ENCODE data around the gene SLC6A6.

SLC6A6 gene

DNA sequence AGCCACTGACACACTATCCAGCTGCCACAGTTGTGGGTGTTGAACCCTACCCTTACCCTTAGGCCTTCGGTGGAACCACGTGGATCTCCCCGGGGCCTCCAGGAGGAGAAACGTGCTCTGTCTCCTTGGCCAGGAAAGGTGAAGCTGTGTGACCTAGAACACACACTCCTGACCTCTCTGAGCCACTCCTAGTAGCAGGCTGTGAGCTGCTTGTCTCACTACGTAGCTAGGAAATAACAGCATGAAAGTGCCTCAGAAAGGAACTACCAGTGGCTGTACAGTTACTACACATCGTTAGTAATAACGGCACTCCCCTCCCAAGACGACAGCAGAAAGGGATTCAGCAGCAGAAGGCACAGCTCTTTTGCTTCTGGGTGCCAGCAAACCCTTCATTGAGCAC is 36.2 kb upstream of the SLC6A6 start:
- H3K9ac ChIP-seq (ENCODE audit: low read depth, low read length): peak overlapping the region; percentile 41
- no peaks in the 10 kb centered on the region for H3K36me3 ChIP-seq (ENCODE audit: control insufficient read depth, insufficient read depth, low read length)
- no peak overlapping the region for H3K4me3 ChIP-seq (ENCODE audit: low read depth, low read length)
- H3K27me3 ChIP-seq (ENCODE audit: control insufficient read depth, insufficient read depth, low read length): no peaks in the 10 kb centered on the region
- H3K4me1 ChIP-seq (ENCODE audit: control insufficient read depth, insufficient read depth, low read length): no peaks in the 10 kb centered on the region
- no peaks in the 10 kb centered on the region for H3K9me3 ChIP-seq (ENCODE audit: control insufficient read depth, insufficient read depth, low read length)

- Histone ChIP-seq H3K9me3 (ENCODE audit: control insufficient read depth, insufficient read depth, low read length) (no peaks in the 10 kb centered on the region), H3K27me3 (ENCODE audit: control insufficient read depth, insufficient read depth, low read length) (no peaks in the 10 kb centered on the region), H3K4me1 (ENCODE audit: control insufficient read depth, insufficient read depth, low read length) (no peaks in the 10 kb centered on the region), H3K9ac (ENCODE audit: low read depth, low read length) (no peak overlapping the region), H3K4me3 (ENCODE audit: low read depth, low read length) (no peak overlapping the region), H3K36me3 (ENCODE audit: control insufficient read depth, insufficient read depth, low read length) (no peaks in the 10 kb centered on the region)
Measured at GRCh38 chr3:14366915-14367823, 35.2 kb upstream of the SLC6A6 start.

DNA sequence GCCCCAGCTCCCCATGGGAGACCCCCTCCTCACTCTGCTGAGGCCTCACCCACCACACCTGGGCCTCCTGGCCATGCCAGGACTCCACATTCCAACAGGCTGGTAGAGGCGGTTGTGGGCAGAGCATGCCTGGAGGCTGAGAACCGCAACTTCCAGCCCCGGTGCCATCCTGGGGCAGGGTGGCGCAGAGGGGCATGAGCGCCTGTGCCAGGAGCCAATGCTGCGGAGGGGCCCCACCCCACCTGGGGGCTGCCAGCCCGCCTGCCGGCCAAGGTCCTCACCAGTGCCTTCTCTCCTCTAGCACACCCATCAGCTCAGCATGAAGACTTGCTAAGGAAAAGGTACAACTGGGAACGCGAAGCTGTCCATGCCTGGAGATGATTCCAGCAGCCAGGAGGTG is 34.3 kb upstream of the SLC6A6 start:
- Histone ChIP-seq H3K36me3 (ENCODE audit: control insufficient read depth, insufficient read depth, low read length) (no peaks in the 10 kb centered on the region), H3K27me3 (ENCODE audit: control insufficient read depth, insufficient read depth, low read length) (no peaks in the 10 kb centered on the region), H3K4me3 (ENCODE audit: low read depth, low read length) (no peak overlapping the region), H3K9ac (ENCODE audit: low read depth, low read length) (no peak overlapping the region), H3K9me3 (ENCODE audit: control insufficient read depth, insufficient read depth, low read length) (no peaks in the 10 kb centered on the region), H3K4me1 (ENCODE audit: control insufficient read depth, insufficient read depth, low read length) (no peaks in the 10 kb centered on the region)

- Histone ChIP-seq H3K4me1 (ENCODE audit: control insufficient read depth, insufficient read depth, low read length) (no peaks in the 10 kb centered on the region), H3K27me3 (ENCODE audit: control insufficient read depth, insufficient read depth, low read length) (no peaks in the 10 kb centered on the region), H3K4me3 (ENCODE audit: low read depth, low read length) (no peak overlapping the region), H3K36me3 (ENCODE audit: control insufficient read depth, insufficient read depth, low read length) (no peaks in the 10 kb centered on the region), H3K9ac (ENCODE audit: low read depth, low read length) (no peak overlapping the region), H3K9me3 (ENCODE audit: control insufficient read depth, insufficient read depth, low read length) (no peaks in the 10 kb centered on the region)
Measured at GRCh38 chr3:14368885-14369284, 33.5 kb upstream of the SLC6A6 start.

DNA sequence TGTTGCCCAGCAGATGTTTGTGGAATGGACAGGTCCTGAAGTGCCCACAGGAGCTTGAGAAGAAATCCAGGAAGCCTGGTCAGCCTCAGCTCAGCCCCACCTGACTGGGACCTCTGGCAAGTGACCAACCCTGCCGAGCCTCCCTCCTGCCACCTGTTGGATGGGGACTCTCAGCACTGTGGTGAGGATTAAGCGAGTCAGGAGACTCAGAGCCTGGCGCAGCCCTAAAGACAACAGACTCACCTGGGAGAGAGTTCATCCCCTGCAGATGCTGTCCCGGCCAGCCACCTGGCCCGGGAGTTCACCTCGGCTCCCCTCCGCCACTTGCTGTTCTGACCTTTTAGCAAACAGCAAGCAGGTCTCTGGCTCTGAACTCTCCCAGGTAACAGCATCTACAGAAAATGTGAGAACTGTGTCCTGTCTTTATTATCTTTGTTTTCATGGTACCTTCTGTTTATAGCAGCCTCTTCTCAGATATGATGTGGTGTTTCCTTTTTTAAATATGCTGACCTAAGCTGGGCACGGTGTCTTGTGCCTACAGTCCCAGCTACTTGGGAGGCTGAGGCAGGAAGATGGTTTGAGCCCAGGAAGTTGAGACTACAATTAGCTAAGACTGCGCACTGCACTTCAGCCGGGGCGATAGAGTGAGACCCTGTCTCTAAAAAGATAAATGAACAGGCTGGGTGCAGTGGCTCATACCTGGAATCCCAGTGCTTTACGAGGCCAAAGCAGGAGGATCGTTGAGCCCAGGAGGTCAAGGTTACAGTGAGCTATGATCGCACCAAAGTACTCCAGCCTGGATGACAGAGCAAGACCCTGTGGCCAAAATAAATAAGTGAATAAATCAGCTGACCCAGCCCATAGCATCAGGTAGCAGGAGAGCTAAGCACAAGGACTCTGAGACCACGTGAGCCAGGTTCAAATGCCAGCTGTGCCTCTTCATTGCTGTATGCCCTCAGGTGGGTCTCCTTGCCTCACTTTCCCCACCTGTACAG is 32.4 kb upstream of the SLC6A6 start:
- no peaks in the 10 kb centered on the region for H3K27me3 ChIP-seq (ENCODE audit: control insufficient read depth, insufficient read depth, low read length)
- H3K36me3 ChIP-seq (ENCODE audit: control insufficient read depth, insufficient read depth, low read length): no peaks in the 10 kb centered on the region
- H3K9ac ChIP-seq (ENCODE audit: low read depth, low read length): no peak overlapping the region
- no peak overlapping the region for H3K4me3 ChIP-seq (ENCODE audit: low read depth, low read length)
- H3K9me3 ChIP-seq (ENCODE audit: control insufficient read depth, insufficient read depth, low read length): no peaks in the 10 kb centered on the region
- H3K4me1 ChIP-seq (ENCODE audit: control insufficient read depth, insufficient read depth, low read length): no peaks in the 10 kb centered on the region

DNA sequence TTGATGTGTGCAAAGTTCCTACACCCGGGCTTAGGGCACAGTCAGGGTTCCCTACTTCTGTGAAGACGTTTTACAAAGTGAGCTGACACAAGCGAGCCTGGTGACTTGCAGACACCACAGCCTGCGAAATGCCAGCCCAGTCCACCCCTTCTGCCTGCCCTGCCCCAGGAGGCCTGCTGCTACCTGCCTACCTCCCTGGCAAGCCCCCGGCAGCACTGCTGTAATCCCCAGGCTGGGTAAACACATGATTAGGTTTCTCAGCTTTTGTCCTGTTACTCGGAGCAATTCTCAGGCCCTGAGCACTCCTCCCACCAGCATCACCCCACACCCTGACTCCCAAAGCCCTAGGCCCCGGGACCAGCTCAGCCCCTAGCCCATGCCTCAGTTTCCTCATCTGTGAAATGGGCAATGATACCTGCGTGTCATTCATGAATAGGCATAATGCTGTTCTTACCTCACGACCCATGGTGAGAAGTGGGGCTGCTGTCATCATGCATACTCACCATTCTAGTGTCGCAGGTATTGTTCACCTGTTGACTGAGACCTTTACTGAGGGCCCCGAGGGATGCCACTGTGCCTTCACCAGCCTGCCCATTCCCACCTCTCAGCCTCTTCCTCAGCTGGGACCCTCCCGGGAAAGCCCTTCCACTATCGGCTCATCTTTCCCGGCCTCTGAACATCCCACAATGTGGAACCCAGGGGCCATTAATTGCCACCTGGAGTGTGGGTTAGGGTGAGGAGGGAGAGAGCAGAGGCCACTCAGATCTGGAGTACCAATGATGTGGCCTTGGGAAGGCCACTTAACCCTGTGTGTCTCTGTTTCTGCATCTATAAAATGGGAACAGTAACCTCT is 31.5 kb upstream of the SLC6A6 start:
- Histone ChIP-seq H3K27me3 (ENCODE audit: control insufficient read depth, insufficient read depth, low read length) (no peaks in the 10 kb centered on the region), H3K9ac (ENCODE audit: low read depth, low read length) (no peak overlapping the region), H3K9me3 (ENCODE audit: control insufficient read depth, insufficient read depth, low read length) (no peaks in the 10 kb centered on the region), H3K36me3 (ENCODE audit: control insufficient read depth, insufficient read depth, low read length) (no peaks in the 10 kb centered on the region), H3K4me3 (ENCODE audit: low read depth, low read length) (no peak overlapping the region), H3K4me1 (ENCODE audit: control insufficient read depth, insufficient read depth, low read length) (no peaks in the 10 kb centered on the region)

GRCh38 chr3:14371573-14372474 is 30.6 kb upstream of the SLC6A6 start:
- Histone ChIP-seq H3K36me3 (ENCODE audit: control insufficient read depth, insufficient read depth, low read length) (no peaks in the 10 kb centered on the region), H3K9ac (ENCODE audit: low read depth, low read length) (no peak overlapping the region), H3K9me3 (ENCODE audit: control insufficient read depth, insufficient read depth, low read length) (no peaks in the 10 kb centered on the region), H3K4me3 (ENCODE audit: low read depth, low read length) (no peak overlapping the region), H3K27me3 (ENCODE audit: control insufficient read depth, insufficient read depth, low read length) (no peaks in the 10 kb centered on the region), H3K4me1 (ENCODE audit: control insufficient read depth, insufficient read depth, low read length) (no peaks in the 10 kb centered on the region)

DNA sequence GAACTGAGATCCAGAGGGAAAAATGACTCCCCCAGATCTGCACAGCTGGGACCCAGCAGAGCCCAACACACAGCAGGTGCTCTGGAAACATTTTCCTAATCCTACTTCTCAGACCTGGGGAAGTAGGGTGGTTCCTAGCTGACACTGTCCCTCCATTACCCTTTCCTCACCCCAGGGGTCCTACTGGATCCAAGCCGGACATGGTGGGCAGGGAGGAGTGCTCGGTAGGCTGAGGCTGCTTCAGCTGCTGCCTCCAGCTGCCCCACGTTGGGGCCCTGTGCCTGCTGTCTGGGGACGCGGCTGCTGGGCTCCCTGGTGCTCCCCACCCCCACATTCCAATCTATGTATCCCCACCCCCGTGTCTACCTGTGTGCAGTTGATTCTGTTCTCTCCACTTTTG is 29.8 kb upstream of the SLC6A6 start:
- no peaks in the 10 kb centered on the region for H3K4me1 ChIP-seq (ENCODE audit: control insufficient read depth, insufficient read depth, low read length)

GRCh38 chr3:14373753-14374376 is 28.5 kb upstream of the SLC6A6 start:
- Histone ChIP-seq H3K9ac (ENCODE audit: low read depth, low read length) (no peak overlapping the region), H3K36me3 (ENCODE audit: control insufficient read depth, insufficient read depth, low read length) (no peaks in the 10 kb centered on the region), H3K4me3 (ENCODE audit: low read depth, low read length) (no peak overlapping the region), H3K4me1 (ENCODE audit: control insufficient read depth, insufficient read depth, low read length) (no peaks in the 10 kb centered on the region), H3K9me3 (ENCODE audit: control insufficient read depth, insufficient read depth, low read length) (no peaks in the 10 kb centered on the region), H3K27me3 (ENCODE audit: control insufficient read depth, insufficient read depth, low read length) (no peaks in the 10 kb centered on the region)

More for the DNA sequence above, 29.8 kb upstream of the SLC6A6 start:
- no peak overlapping the region for H3K9ac ChIP-seq (ENCODE audit: low read depth, low read length)
- H3K9me3 ChIP-seq (ENCODE audit: control insufficient read depth, insufficient read depth, low read length): no peaks in the 10 kb centered on the region
- no peaks in the 10 kb centered on the region for H3K36me3 ChIP-seq (ENCODE audit: control insufficient read depth, insufficient read depth, low read length)
- H3K27me3 ChIP-seq (ENCODE audit: control insufficient read depth, insufficient read depth, low read length): no peaks in the 10 kb centered on the region
- H3K4me3 ChIP-seq (ENCODE audit: low read depth, low read length): no peak overlapping the region

DNA sequence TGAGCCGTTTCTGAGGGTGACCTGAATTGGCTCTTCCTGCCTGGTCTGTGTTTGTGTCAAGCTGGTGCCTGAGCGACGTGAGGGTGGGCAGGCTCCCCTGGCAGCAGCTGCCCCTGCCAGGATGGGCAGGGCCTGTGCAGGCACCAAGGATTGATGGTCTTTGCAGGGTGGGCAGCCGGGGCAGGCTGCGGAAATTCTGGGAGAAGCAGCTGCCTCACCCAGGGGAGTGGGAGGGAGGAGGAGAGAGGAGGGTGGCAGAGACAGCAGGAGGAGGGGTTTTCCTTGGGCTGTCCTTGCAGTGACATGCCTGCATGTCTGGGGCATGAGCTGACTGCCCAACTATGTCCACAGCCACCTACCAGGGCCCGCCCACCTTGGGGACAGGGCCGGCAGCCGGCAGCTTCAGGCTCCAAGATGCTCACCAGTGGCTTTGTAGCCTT is 27.9 kb upstream of the SLC6A6 start:
- no peaks in the 10 kb centered on the region for H3K4me1 ChIP-seq (ENCODE audit: control insufficient read depth, insufficient read depth, low read length)
- no peaks in the 10 kb centered on the region for H3K36me3 ChIP-seq (ENCODE audit: control insufficient read depth, insufficient read depth, low read length)
- no peaks in the 10 kb centered on the region for H3K9me3 ChIP-seq (ENCODE audit: control insufficient read depth, insufficient read depth, low read length)
- H3K4me3 ChIP-seq (ENCODE audit: low read depth, low read length): no peak overlapping the region
- no peak overlapping the region for H3K9ac ChIP-seq (ENCODE audit: low read depth, low read length)
- H3K27me3 ChIP-seq (ENCODE audit: control insufficient read depth, insufficient read depth, low read length): no peaks in the 10 kb centered on the region

All from iPS-15b (cell line).